ENCODE measurements around the gene ZFP42.
"Not testable (repeated sequence)": the region's sequence is repeated elsewhere in the genome, so short reads cannot be mapped to it uniquely, and the experiment has no call there.

The ZFP42 gene

DNA sequence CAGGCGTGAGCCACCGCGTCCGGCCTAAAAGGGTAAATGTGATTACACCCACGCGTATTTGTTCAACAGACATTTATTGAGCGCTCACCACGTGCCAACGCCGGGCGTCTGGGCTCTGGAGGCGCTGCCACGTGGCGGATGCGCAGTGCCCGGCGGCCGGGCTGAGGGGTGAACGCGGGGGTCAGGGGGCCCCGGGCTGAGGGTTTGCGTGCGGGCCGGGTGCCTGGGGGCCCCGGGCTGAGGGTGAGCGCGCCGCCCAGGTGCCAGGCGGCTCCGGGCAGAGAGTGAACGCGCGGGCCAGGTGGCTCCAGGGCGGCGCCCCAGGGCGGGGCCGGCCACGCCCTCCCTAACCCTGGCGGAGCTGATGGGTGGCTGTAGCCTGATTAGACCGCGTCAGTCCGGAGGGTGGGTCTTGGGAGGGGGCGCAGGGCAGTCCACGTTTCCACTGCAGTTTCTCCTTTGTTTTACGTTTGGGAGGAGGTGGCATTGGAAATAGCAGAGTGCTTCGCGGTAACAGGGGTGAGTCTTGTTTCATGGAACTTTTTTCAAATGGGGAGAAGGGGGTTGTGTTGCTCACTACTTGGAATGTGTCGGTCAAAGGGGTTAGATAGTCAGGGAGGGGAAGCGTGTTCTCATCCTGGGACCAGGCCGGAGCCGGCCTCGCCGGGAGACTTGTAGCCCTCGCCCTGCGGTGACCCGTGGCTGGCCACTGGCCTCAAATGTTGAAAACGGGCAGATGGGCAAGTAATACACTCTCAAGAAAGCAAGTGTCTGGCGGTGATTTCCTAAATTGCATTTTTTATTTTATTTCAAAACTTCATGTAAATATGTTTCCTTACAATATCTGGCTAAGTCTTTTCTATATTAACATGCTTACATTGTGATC is at the start of gene ZFP42:
TSS of gene ZFP42 (plus strand) at position 450 of the 886 bp plus-strand sequence. CDS start 7,037 bp downstream, outside the sequence.
- DNase-seq, result no peak

DNA sequence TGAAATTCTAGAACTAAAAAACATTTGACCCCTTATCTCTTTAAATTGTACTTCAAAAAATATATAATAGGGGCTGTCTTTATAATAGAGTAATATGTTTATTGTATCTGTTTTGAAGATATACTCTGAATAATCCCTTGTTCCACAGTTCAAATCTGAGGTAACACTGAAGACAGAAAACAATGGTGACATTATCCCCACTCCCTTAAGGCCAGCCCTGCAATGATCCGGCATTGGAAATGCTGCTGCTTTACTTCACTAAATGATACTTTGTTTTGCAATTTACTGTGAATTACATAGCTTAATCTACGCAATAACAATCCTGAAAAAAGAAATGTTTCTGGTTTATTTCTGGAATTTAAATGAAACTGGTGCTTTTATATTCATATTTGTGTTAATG is 34.4 kb upstream of the ZFP42 start:
- no peak for DNase-seq

DNA sequence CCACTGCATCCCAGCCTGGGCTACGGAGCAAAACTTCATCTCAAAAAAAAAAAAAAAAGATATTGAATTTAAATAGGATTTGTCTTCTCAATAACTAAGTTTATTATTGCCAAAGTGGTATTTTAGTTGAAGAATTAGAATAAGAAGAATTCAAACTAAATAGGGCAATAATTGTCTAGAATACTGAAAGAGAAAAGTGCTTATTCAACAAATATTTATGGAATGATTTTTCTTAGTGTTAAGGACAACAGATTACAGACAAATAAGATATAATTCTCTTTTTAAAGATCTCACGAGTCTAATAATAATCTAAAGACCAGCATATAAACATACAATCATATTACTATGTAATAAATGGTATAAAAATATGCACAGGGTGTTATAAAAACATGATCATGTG is 33.6 kb upstream of the ZFP42 start:
- no peak for DNase-seq

DNA sequence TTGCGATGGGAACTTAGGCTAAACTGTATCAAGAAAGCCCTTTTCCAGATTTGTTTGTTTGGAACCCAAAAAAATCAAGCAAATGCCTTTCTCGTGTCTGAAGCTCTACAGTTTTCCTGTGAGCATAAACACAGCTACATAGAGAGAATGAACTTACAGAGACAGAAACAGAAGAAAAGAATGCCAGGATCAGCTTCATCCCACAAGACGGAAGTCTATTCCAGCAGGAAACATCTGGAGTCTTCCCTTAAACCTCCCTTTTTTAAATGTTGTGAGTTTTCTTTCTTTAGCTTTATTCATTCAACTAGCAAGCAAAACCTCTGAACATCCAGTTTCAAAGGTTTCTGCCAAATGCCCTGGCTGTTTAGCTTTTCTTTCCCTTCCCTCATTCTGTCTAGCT is 32.6 kb upstream of the ZFP42 start:
- DNase-seq, result no peak

DNA sequence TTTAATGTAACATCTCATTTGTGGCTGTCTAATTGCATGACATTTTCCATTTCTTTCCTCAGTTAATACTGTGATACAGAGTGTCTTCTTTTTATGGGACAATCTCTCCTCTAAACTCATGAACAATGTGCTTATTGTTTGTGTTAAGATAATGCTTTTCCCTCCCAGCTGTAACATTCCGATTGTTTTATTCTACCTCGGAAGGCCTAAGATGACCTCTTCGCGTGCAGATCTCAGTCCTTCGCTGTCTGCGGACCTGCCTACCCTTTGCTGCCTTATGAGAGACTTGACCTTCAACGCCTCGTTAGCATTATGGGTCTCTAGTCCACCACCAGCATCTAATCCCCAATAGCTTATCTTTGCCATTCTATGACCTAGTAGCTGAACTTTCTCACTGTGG is 29.8 kb upstream of the ZFP42 start:
- no peak for DNase-seq

DNA sequence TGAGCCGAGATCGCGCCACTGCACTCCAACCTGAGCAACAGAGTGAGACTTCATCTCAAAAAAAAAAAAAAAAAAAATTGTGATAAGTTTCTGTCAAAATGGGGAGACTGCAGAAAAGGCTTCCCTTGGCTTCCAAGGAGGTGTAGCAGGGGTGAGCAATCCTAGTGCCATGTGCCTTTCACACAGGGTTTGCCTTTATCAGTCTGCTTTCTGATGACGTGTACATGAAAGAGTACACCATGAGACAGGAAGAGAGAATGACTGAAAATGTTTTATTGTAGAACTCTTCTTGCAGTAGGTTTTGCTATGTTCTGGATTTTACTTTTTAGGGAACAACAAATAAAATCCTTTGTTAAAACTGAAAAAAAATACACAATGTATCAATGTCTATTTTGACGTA is 23.4 kb upstream of the ZFP42 start:
- no peak for DNase-seq

DNA sequence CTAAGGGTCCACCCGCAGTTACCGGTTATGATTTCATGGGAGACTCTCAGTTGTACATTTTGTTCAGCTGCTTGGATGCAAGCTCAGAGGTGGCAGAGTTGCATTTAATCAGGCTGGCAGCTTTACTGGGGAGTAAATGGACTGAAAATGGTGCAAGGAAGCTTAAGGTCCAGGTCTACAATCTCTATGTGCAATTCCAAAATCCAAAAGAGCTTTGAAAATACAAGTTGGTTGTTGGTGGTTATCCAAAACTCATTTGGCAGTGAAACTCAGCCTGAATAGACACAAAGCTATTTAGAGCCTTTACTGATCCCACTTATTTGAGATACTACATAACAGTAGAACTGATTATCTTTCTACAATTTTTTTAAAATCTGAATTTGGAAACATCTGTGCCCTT is 11.8 kb upstream of the ZFP42 start:
- no peak for DNase-seq

DNA sequence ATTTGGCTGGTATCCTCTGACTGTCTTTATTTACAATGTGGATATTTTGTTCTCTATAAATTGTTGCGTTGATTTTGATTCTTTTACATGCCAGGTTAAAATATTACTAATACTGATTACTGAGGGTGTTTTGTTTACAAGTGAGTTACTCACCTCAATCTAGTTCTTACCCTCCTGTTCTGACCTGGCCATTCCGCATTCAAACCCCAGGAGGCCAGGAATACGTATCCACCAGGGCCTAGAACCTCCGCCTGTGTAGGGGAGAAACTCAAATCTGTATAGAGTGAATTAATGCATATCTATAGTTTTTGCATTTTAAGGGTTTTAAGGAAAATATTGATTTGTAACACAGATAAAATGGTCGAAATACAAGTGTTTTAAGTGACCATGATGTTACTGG is 2.6 kb upstream of the ZFP42 start:
- DNase-seq, result no peak

DNA sequence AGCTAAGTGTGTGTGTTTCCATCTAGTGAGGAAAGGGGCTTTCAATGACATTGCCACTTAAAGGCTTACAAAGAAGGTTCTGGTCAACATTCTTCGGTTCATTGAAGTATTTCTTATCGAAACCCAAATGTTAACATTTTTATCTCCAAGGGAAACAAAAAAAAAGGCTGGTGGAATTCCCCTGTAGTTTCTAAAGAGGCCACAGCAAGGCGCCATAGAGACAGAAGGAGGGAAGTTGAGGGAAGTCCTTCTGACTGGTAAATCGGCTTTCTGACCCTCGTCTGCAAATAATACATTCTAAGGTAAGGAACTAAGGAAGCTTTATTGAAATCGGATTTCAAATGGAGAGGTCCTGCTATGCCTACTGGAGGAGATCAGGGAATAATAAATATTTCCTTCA is 1.7 kb upstream of the ZFP42 start:
- DNase-seq, result no peak

DNA sequence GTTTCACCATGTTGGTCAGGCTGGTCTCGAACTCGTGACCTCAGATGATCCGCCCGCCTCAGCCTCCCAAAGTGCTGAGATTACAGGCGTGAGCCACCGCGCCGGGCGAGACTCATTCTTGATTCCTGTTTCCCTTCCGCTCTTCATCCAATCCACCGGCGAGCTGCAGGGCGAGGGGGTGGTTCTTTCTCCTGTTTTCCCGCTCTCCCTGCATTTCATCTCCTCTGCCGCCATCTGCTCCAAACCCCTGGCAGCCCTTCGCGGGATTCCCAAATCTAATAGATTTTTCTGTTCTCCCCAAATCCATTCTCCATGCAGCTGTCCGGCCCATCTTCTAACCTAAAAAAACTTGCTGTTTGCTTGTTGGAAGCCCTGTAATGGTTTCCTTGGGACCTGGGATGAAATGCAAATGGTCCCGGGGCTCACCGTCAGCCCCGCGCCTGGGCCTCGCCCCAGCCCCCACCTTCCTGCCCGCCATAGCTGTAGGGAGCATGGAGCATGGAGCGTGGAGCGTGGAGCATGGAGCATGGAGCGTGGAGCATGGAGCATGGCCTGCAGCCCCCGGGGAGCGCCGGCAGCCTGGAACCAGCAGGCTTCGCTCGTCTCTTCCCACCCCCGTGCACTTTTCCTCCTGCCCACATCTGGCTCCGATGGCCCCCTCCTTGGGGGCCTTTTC is 1.1 kb downstream of the ZFP42 start:
- DNase-seq, result no peak

DNA sequence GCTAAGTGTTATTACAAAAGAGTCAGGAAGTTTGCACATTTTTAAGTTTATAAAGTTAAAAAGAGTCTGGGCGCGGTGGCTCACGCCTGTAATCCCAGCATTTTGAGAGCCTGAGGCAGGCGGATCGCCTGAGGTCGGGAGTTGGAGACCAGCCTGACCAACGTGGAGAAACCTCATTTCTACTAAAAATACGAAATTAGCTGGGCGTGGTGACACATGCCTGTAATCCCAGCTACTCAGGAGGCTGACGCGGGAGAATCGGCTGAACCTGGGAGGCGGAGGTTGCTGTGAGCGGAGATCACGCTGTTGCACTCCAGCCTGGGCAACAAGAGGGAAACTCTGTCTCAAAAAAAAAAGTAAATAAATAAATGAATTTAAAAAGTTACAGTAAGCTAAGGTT is 2.4 kb downstream of the ZFP42 start:
- not testable (repeated sequence) for DNase-seq

DNA sequence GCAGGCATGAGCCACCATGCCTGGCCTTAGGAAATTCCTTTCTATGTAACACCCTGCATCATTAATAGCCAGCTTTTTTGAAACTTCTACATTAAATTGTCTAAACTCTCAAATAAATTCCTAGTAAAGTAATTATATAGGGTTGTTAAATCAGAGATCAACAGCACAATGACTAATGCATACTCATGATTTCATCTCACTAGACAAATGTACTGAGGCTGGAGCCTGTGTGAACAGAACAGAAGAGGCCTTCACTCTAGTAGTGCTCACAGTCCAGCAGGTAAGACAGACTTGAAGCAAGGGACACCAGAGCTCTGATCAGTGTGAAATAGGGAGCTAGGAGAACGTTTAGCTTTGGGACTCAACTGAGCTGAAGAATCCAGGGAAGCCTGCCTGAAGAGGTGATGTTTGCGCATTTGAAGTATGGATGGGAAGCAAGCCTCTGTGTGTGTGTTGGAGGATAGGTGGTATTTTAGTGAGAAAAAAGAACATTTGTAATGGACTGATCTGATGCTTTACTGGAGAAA is 3.9 kb downstream of the ZFP42 start:
- no peak for DNase-seq

DNA sequence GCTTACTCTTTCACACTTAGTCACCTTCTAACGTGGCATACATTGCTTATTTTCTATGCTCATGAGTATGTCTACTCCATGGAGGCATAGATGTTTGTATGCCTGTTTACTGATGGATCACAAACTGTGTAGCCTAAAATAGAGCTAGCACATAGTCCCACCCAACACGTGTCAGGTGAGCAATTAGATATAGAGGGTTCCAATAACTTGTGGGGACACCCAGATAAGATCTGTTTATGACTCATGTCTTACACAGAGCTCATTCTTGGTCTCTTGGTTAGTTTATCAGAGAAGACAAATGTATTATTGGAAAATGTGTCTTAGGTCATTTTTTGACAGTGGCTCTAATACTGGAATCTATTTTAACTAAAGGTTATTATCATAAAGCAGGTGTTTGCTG is 6.8 kb downstream of the ZFP42 start:
- DNase-seq, result no peak

DNA sequence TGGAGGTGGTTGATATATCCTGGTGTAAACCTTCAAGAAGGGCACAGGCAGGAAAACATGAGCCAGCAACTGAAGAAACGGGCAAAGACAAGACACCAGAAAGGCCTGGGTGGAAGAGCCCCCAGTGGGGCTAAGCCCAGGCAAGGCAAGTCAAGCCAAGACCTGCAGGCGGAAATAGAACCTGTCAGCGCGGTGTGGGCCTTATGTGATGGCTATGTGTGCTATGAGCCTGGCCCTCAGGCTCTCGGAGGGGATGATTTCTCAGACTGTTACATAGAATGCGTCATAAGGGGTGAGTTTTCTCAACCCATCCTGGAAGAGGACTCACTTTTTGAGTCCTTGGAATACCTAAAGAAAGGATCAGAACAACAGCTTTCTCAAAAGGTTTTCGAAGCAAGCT is 7.2 kb downstream of the ZFP42 start:
- no peak for DNase-seq

DNA sequence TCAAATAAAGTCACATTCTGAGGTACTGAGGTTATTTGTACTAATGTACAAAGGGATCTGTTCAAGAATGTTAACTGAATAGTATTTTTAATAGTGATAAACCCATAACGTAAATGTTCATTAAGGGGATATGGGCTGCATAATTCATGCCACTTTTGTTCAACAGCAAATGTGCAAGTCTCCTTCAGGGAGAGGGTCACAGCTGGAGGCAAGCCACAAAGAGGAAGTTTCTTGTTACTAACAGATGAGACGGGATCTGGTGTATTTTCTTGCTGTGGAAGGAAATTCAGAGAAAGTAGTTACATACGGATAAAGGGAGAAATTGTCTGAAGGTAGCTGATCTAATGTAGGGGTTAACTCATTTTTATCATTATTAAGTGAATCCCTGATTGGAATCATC is 10.0 kb downstream of the ZFP42 start:
- DNase-seq, result no peak

DNA sequence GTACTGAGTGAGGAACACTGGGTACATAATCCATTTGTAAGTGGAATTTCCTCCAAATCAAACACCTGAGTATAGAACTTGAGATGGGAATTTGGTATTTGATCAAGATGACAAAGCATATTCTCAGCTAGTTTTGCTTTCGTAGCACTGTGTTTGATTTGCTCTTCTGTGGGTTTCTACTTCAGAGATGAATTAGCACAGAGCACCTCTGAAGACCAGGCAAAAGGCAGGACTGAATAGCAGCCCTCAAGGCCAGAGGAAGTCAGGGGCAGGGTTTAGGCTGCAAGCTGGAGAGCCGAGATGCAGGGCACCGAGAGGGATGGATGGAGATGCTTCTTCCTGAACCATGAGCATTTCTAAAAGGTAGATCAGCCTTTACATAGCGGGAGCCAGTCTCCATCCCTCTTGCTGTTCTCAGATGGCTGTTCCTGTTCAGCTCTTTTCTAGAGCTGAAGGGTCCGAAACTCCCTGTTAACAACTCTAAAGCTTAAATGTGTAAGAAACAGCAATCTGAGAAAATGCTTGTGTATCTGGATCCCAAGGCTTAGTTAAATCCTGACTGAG is 10.8 kb downstream of the ZFP42 start:
- DNase-seq, result no peak

DNA sequence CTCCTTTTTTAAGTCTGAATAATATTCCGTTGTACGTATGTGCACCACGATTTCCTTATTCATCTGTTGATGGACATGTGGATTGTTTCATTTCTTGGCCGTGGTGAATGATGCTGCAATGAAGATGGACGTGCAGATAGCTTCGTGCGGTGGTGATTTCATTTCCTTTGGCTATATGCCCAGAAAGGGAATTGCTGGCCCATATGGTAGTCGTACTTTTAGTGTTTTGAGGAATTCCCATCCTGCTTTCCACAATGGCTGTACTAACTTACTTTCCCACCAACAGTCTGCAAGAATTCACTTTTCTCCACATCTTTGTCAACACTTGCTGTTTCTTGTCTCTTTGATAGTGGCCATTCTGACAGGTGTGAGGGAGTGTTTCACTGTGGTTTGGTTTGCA is 12.8 kb downstream of the ZFP42 start:
- no peak for DNase-seq

DNA sequence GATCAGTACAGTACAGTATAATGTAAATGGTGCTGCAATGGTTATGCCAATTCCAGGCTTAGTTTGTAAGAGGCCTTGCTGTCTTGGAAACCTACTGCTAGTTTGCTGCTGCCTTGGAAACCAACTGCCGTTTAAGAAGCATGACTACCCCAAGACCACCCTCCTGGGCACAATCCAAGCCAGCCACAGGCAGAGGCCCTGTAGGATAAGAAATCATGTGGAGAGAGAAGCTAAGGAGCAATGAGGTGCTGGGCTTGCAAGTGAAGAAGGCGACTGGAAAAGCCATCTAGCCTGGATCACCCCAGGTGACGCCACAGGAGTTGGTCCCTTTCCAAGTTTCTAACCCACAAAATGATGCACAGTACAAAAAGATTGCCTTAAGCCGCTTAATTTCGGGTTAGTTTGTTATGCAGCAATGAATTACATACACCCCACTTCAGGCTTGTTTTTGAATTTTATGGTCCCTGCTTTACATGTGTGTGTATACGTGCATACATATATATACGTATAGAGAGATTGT is 16.9 kb downstream of the ZFP42 start:
- DNase-seq, result no peak

DNA sequence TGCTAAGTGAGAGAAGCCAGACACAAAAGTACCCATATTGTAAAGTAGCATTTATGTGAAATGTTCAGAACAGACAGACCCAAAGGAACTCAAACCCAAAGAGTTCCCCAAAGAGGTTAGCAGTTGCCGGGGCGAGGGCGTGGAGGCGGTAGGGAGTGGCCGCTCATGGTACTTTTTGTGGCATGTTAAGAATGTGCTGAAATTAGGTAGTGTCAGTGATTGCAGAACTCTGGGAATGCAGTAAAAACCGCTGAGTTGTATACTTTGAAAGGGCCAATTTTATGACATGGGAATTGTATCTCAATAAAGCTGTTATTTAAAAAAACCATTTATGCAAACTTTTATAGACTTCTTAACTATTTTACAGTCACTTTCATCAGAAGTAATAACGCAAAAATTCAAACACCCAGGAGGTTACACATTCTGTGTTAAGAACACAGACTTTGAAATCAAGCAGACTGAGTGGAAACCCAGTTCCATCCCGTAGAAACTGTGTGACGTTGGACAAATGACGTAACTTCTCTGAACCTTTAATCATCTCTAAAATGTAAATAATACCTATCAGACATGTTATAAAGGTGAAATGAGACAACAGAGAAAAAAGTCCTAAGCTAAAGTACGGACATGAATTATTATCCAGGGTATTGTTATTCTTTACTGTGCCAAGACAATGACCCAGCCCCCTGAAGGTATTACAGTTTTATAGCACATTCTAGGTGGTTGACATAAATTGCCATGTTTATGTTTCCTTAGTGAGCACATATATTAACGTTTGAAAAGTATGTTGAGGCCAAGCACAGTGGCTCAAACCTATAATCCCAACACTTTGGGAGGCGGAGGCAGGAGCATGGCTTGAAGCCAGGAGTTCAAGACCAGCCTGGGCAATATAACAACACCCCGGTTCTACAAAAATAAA is 19.7 kb downstream of the ZFP42 start:
- DNase-seq, result no peak

DNA sequence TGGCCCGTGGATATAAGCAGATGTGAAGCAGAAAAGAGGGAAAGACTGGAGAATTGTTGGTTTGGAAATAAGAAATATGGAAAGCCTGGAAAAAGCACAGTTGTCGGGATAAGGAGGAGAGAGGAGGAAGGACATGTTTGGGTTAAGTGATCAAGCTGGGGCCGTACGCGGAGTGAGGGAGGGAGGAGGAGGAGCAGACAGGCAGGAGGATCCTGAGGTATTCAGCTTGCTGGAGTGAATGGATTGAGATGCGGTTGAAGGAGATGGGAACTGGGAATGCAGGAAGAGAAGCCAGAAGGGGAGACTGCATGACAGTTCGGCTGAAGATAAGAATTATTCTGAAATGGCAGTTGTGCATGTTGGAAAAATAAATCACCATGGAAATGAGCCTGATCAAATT is 21.2 kb downstream of the ZFP42 start:
- no peak for DNase-seq

DNA sequence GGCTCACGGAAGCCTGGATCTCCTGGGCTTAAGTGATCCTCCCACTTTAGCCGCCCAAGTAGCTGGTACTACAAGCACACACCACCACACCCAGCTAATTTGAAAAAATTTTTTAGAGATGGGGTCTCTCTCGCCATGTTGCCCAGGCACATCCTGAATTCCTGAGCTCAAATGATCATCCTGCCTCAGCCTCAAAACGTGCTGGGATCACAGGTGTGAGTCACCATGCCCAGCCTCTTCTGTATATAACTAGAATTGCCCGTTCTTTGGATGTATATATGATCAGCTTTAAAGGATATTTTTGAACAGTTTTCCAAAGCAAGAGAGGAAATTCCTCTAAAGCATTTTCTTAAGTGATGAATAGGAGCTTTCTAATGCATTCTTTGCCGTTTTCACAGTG is 22.7 kb downstream of the ZFP42 start:
- DNase-seq, result no peak

DNA sequence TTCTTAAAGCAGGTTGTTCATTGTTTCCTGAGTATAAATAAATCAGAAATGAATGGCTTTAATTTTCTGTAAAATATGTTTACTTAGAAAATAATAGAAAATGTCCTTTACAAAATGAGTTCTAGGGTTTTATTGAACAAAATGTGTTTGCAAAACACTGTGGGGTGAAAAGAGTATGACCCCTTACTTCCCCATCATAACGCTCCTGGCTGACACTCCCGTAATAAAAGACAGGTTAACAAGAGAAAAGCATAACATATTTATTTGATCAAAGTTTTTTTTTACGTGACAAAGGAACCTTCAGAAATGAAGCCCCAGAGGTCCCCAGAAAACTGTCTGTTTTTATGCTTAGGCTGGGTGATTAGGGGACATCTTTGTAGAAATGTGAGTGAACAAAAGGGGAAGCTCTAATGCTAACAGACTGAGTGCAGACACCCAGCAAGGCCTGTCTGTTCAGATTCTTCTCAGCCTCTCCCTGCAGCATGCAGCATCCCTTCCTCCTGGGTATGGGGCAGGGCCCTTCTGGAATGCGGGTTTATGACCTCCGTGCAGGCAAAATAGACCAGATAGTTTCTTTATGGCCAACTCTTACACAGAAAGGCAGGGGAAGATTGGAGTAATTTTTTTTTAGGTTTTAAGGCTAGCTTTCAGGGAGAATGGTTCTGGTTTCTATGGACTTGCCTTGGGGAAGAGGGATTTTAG is 26.1 kb downstream of the ZFP42 start:
- DNase-seq, result no peak

All from GOT3 (cell line).